ENCODE results near the gene HRAS. TPM values are rescaled to one million over a fixed set of nuclear protein-coding genes. Genes with fewer than 3 reads are reported as not detected.

HRAS gene
- total and polyA plus RNA-seq, 2 of the 13 experiments (the other 11 are each of a cell fraction or from before 2014, with no cell fraction given): 32.9 to 50.0 TPM

DNA sequence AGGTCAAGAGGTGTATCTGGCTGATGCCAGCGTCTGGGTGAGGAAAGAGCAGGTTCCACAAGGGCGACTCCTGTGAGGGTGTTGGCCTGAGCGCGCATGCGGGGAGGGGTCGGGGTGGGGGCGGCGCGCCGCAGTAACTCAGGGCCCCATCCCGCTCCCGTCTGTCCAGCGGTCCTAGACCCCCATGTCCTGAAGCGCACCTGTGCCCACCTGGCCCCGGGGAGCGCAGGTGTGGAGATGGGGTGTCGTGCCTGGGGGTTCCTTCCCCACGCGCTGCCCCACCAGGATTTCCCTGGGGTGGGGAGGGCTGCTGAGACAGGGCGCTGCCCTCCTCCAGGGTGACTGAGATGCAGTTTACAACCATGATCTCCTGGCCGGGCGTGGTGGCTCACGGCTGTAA lies 49.2 kb downstream of the HRAS start:
- no peaks in the 10 kb centered on the region for H3K27me3 ChIP-seq (ENCODE audit: control insufficient read depth in 1 of 2, insufficient read depth in 2 of 2, low read length in 2 of 2)
- H3K36me3 ChIP-seq (replicated peaks in 1 of 2; ENCODE audit: control insufficient read depth in 1 of 2, insufficient read depth in 2 of 2, low read length in 2 of 2): peaks cover 5 to 11% of the 10 kb centered on the region in 2 experiments; a peak in 1 of 5 replicates
- no peak for TF ChIP-seq MTA3 (CRISPR knock-in tag; IDR thresholded peaks at IDR 0.05)
- no peak for TF ChIP-seq TAF1 (CRISPR knock-in tag; IDR thresholded peaks at IDR 0.05)
- no peak for TF ChIP-seq MEIS1 (CRISPR knock-in tag; IDR thresholded peaks at IDR 0.05; ENCODE audit: borderline replicate concordance)
- no peak for TF ChIP-seq ATAD3A (CRISPR knock-in tag; IDR thresholded peaks at IDR 0.05)
- no peak for TF ChIP-seq CBFB (CRISPR knock-in tag; IDR thresholded peaks at IDR 0.05)
- TF ChIP-seq, protein P1, sequence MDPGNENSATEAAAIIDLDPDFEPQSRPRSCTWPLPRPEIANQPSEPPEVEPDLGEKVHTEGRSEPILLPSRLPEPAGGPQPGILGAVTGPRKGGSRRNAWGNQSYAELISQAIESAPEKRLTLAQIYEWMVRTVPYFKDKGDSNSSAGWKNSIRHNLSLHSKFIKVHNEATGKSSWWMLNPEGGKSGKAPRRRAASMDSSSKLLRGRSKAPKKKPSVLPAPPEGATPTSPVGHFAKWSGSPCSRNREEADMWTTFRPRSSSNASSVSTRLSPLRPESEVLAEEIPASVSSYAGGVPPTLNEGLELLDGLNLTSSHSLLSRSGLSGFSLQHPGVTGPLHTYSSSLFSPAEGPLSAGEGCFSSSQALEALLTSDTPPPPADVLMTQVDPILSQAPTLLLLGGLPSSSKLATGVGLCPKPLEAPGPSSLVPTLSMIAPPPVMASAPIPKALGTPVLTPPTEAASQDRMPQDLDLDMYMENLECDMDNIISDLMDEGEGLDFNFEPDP (CRISPR knock-in tag; conservative IDR thresholded peaks at IDR 0.05): no peak
- no peak for TF ChIP-seq JDP2 (CRISPR knock-in tag; IDR thresholded peaks at IDR 0.05; ENCODE audit: borderline replicate concordance)
- TF ChIP-seq, protein P2, sequence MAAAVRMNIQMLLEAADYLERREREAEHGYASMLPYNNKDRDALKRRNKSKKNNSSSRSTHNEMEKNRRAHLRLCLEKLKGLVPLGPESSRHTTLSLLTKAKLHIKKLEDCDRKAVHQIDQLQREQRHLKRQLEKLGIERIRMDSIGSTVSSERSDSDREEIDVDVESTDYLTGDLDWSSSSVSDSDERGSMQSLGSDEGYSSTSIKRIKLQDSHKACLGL (CRISPR knock-in tag; IDR thresholded peaks at IDR 0.05): no peak
- no peak for TF ChIP-seq NR2C2 (CRISPR knock-in tag; IDR thresholded peaks at IDR 0.05; ENCODE audit: borderline replicate concordance)
- 97% methylated on average over 15 of the region's 23 CpGs for WGBS (ENCODE audit: low lambda C conversion rate)
- intact Hi-C loops (cut with micrococcal nuclease; ENCODE audit: unreplicated experiment) (no loop called here), in situ Hi-C loops (cut with HindIII; ENCODE audit: extremely low pct_ligation_motif_present, low pct_unique_long_range_greater_than_20kb) (no loop called here)
- no peak overlapping the region for H3K9ac ChIP-seq (ENCODE audit: insufficient read depth, low read depth, low read length)
- H3K4me3 ChIP-seq (replicated peaks in 1 of 3; ENCODE audit: insufficient read depth in 1 of 3, low read depth in 2 of 3, low read length in 3 of 3): no peak overlapping the region
- ChIA-PET CTCF (ENCODE audit: low intra/inter-chr PET ratio, low total read pairs) (no interaction called here), POLR2A (no interaction called here)
- H3K4me1 ChIP-seq (ENCODE audit: insufficient read depth, low read length): no peaks in the 10 kb centered on the region
- no peak for DNase-seq (ENCODE audit: low spot score)
- no TSS peak for BruUV-seq (replicated peaks)
- no peaks in the 10 kb centered on the region for H4K20me1 ChIP-seq (ENCODE audit: insufficient read depth, low read length)
- ATAC-seq: no peak
- no peaks in the 10 kb centered on the region for H3K9me3 ChIP-seq (ENCODE audit: low read length)
- H3K79me2 ChIP-seq (ENCODE audit: insufficient read depth, low read length): peaks cover 5% of the 10 kb centered on the region
- FAIRE-seq: no peak
- no peak overlapping the region for H3K4me2 ChIP-seq (ENCODE audit: low read depth, low read length)
- no peak overlapping the region for H3K27ac ChIP-seq (ENCODE audit: extremely low read length, insufficient read depth, low read length)
- H2AFZ ChIP-seq (ENCODE audit: low read length): no peak overlapping the region
